HG02678 (cell line): Measurements from ENCODE around the gene S100P.
"Not testable (repeated sequence)": the region's sequence is repeated elsewhere in the genome, so short reads cannot be mapped to it uniquely, and the experiment has no call there.

Source experiments
- ATAC-seq: cut with Tn5 transposase; IDR thresholded peaks from one replicate; pipeline ENCODE4 v1.9.1; 2021; ENCODE audit warnings: mild to moderate bottlenecking, moderate library complexity; ENCODE audit not compliant: unreplicated experiment

The S100P gene

DNA sequence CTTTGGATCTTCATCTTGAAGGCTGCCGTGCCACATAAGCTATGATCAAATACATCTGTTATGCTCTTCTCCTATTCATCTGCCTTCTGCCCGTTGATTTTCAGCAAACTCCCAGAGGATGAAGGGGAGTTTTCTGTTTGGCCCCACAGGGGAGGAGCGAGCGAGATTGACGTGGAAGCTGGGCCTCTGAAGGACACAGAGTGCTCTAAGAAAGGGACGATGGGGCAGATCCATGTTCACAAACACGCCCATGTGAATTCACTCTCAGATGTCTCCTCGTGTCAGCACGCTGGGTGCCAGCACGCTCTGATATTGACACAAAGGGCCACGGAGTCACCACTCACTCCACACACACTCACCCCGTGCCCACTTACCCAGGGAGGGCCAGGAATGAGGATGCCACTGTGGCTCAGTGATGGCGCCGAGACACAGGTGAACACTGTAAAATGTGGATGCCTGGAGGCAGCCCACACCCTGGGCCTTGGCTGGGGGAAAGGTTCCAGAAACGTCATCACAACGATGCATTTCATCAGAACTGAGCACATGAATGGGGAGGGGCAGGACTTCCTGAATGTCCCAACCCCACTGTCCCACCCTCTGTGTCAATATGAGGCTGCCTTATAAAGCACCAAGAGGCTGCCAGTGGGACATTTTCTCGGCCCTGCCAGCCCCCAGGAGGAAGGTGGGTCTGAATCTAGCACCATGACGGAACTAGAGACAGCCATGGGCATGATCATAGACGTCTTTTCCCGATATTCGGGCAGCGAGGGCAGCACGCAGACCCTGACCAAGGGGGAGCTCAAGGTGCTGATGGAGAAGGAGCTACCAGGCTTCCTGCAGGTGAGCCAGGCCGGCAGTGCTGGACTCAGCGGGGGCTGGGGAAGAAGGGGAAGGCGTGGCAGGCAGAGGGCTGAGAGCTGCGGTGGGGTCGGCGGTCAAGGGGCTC lies at the start of gene S100P:
S100P (plus strand) TSS at position 648 of the 946 bp plus-strand sequence; CDS start at position 703, 55 bp downstream.
- ATAC-seq: no peak

DNA sequence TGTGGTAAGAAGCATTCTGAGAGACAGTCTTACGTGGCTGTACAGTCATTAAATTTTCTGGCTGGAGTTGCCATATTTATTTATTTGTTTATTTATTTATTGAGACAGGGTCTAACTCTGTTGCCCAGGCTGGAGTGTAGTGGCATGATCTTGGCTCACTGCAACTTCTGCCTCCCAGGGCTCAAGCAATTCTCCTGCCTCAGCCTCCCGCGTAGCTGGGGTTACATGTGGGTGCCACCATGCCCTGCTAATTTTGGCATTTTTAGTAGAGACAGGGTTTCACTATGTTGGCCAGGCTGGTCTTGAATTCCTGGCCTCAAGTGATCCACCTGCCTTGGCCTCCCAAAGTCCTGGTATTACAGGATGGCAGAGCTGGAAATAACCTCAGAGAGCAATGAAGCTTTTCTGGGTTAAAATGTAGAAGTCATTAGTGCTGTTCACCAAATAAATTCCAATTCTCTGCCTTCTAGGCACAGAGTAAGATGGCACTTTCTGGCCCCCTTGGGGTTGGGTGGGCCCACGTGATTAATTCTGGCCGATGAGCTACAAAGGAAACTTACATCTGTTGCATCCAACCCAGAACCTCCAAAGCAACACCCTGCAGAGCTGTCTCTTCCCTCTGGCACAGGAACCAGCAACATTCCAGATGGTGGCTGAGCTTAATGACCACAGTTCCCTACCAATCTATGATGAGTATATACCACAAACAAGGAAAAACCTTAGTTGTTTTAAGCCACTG lies 48.7 kb upstream of the S100P start:
- no peak for ATAC-seq

DNA sequence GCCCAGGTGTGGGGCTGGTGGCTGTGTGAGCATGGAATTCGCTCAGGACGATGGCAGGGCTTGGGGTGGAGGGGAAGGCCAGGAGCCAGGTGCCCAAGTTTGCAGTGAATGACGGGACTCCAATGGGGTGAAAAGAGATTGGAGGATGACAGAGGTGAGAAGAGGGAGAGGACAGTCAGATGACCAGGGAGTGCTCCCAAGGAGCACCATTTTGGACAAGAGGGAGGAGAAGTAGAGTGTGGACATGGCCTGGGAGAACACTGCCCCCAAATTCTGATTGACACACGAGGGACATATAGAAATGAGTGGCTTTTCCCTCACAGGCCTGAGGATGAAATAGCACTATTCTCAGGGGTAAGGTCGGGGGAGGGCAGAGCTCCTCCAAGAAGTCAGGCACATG lies 46.5 kb upstream of the S100P start:
- no peak for ATAC-seq

DNA sequence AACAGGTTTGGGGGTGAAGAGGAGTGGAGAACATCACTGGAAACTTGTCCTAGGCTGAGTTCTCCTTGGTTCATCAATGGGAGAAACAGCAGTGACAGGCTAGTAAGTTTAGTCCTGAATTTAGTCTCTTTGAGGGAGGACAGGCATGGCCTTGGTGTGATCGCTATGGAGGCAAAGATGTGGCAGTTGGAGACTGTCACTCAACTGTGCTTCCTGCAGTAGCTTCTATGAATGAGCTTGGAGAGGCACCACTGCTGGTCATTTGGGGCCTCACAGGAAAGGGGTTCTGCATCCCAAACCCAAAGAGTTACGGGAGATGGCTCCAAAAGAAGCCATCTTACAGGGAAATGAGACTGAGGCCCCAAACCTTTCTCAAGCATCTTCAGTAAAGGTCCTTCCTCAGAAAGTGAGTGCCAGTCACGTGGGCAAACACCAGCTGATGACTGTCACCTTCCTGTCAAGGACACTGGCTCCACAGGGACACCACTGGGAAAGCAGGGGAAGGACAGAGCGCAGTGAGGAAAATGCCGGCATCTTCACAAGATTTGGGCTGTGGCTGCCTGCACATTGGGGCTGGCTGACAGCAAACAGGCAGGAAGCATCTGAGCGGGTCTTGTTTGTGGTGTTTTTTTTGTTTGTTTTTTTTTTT lies 46.0 kb upstream of the S100P start:
- ATAC-seq: no peak

DNA sequence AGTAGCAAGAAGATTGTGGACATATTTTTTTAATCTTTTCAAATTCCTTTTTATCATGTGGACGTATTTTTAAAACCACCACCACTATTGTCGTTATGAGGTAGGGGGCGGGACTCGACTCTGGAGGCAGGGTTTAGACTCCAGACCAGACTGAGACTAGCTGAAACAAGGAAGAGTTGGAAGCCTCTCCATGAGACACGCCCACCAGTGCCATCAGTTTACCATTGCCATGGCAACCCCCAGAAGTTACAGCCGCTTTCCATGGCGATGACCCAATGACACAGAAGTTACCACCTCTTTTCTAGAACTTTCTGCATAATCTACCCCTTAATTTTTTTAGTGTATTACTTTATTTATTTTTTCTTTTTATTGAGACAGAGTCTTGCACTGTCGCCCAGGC lies 44.5 kb upstream of the S100P start:
- ATAC-seq: no peak

DNA sequence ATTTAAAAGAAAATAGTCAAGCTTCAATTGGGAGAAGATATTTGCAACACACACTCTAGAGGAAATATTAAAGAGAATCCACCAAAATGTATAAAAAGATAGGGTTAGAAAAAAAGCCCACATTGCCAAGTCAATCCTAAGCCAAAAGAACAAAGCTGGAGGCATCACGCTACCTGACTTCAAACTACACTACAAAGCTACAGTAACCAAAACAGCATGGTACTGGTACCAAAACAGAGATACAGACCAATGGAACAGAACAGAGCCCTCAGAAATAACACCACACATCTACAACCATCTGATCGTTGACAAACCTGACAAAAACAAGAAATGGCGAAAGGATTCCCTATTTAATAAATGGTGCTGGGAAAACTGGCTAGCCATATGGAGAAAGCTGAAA lies 39.5 kb upstream of the S100P start:
- ATAC-seq: not testable (repeated sequence)

DNA sequence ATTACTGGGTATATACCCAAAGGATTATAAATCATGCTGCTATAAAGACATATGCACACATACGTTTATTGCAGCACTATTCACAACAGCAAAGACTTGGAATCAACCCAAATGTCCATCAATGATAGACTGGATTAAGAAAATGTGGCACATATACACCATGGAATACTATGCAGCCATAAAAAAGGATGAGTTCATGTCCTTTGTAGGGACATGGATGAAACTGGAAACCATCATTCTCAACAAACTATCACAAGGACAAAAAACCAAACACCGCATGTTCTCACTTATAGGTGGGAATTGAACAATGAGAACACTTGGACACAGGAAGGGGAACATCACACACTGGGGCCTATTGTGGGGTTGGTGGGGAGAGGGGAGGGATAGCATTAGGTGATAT lies 38.4 kb upstream of the S100P start:
- not testable (repeated sequence) for ATAC-seq

DNA sequence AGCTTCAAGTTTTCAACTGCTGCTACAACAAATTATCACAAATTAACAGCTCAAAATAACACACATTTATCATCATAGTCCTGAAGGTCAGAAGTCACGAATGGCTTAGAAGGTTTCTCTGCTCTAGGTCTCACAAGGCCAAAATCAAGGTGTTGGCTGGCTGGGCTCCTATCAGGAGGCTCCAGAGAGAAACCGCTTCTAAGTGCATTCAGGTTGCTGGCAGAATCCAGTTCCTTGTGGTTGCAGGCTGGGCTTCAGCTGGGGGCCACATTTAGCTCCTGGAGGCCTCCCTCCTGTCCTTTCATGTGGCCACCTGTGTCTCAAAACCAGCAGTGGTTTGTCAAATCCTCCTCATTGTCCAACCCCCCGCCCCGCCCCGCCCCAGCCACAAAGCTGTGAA lies 37.8 kb upstream of the S100P start:
- no peak for ATAC-seq

DNA sequence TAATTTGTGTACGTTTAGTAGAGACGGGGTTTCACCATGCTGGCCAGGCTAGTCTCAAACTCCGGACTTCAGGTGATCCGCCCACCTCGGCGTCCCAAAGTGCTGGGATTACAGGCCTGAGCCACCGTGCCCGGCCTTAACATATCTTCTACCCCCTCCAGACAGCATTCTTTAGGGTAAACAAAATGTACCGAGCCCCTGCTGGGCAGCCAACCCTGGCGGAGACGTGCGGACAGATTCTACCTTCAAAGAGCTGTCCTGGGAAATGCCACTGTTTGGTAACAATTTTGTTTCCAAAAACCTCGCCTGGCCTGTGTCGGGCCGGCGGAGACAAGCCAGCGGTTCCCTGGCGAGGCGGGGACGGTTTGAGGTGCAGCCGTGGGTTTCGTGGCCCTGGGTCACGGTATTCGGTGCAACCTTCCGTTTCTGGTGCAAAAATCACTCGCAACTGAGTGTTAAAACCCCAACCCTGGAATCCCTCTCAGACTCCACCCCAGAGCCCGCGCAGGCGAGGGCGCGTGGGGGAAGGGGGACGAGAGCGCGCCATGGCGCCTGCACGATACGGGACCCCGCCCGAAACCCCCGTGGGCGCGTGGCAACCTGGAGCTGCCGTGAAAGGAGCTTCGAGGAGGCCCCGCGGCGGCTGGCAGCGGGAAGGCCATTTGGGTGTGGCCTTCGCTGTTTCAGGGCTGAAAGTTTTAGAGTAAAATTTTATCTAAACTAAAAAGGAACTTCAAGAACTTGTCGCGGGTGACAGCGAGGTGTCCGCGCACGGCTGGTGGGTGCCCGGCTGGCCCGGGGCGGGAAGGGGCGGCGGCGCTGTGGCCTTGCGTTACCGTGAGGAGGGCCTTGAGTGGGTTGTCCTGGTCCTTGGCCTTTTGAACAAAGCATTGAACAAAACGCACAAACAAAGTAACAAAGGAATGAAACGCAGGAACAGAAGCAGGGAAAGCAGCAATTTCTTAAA lies 36.2 kb upstream of the S100P start:
- no peak for ATAC-seq

DNA sequence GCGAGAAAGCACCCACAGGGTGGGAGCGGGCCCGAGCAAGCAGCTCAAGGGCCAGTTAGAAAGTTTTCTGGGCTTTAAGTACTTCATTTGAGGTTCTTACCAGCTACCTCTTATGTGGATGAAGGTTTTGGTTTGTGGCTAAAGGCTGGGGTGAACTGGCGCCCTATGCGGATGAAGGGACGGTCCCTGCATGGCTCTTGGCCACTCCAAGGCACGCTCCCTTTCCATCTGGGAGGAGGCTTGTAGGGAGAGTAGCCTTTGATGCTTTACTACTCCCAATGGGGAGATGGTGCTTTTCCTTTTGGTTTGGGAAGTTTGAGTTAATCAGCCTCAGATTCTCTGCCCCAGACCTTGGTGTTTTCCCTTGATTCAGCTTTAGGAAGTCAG lies 35.5 kb upstream of the S100P start:
- no peak for ATAC-seq

DNA sequence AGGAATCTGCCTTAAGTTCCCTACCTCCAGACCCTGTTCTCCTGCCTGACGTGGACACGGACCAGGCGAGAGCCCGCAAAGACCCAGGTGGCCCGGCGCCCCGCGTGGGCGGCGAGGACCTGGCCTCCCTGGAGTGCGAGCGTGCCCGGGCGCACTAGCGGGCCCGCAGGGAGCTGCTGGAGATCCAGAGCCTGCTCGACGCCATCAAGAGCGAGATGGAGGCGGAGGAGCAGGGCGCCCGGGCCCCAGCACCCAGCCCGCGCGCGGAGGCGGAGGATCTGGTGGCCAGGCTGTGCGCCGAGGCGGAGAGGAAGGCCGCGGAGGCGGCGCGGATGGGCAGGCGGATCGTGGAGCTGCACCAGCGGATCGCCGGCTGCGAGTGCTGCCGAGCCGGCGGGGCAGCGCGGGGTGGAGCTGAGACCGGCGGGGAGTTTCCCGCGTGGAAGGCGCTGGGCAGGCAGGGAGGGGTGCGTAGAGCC lies 35.0 kb upstream of the S100P start:
- no peak for ATAC-seq

DNA sequence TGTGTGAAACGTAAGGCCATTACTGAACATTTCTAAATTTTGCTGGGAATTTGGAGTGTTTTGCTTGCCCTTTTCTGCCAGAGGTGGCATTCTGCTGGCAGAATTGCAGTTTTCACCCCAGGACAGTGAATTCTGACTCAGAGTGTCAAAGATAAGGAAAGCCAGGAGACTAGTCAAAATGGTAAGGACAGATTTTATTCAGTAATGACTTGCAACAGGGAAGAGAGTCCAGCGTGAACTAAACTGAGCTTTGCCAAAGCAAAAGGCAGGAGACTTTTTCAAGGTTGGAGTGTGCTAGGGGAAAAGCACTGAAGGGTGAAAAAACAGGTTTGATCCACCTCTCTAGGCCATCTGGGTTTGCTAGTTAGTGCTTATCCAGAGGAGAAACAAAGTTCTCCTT lies 33.8 kb upstream of the S100P start:
- no peak for ATAC-seq

DNA sequence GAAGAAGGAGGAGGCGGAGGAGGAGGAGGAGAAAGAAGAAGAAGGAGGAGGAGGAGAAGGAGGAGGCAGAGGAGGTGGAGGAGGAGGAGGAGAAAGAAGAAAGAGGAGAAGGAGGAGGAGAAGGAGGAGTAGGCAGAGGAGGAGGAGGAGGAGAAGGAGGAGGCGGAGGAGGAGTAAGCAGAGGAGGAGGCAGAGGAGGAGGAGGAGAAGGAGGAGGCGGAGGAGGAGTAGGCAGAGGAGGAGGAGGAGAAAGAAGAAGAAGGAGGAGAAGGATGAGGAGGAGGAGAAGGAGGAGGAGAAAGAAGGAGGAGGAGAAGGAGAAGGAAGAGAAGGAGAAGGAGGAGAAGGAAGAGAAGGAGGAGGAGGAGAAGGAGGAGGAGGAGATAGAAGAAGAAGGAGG lies 33.2 kb upstream of the S100P start:
- no peak for ATAC-seq

DNA sequence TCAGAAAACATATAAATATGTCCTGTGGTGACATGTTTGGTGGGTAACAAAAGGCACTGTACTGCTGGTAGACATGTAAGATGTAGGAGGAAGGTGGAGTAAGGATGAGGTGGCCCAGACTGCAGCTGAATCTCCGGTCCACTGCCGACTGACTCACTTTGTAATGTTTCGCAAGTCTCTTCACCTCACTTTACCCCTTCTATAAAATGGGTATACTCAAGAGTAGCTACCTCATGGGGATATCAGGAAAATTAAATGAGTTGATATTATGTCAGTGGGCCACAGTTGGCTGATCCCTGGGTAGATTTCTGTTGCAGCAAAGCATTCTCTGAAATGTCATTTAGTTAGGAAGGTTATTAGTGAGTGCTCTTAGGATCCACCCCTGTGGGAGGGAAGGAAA lies 31.1 kb upstream of the S100P start:
- no peak for ATAC-seq

DNA sequence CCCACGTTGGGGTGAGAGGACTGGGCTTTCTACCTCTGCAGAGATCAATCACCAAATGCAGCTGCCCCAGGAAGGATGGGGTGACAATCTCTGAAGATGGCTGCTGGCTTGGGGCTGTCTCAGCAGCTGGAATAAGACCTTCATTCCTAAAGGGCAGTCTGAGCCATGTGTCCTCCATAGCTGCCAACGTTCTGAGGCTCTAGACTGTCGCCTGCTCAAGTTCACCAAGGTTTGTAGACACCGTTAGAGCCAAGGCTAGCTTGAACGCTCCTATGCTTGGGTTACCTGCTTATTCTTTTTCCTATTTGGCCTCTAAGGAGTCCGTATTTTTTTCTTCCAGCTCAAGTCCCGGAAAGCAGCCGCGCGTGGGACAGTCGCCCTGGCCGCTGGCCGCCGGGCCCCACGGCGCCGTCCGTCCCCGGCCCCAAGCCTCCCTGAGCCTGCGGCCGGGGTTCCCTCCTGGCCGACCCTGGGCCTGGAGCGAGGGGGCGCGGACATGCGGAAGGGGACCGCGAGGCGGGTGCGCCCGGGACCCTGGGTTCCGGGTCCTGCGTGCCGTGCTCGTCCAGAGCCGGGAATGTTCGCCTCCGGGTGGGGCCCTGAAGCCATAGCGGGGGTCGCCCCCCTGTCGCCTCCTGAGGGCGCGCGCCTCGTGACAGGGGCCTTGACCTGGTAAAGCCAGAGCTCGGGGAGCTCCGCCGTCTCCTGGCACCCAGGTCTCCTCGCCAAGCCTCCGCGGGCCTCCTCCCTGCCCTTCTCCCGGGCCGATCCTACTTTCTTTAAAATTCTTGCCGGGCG lies 29.9 kb upstream of the S100P start:
- no peak for ATAC-seq

DNA sequence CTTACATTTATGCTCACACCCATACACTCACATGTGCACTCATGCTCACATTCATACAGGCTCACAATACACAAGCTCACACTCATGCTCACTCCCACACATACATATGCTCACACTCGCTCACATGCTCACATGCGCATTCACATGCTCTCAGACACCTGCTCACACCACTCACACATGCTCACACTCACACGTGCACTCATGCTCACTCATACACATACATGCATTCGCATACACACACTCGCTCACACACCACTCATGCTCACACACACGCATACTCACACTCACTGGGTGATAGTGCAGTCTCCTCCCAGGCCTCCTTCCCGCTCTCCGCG lies 28.4 kb upstream of the S100P start:
- ATAC-seq: no peak

DNA sequence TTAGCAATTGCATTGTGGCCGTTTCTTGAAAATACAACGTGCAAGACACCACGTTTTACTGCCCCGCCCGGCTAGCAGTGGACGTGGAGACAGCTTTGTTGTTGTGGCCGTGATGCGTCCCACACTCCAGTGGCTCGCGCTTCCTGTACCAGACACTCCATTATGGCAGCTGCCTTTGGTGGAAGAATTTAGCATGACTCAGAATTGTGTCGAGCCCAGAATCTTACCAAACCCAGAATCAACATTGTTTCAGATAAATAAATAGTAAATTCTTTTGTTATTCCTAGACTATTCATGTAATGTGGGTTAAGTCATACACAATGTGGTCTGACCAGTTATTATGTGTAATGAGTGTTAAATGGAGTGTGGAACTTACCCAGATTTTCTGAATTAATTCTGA lies 25.3 kb upstream of the S100P start:
- ATAC-seq: no peak

DNA sequence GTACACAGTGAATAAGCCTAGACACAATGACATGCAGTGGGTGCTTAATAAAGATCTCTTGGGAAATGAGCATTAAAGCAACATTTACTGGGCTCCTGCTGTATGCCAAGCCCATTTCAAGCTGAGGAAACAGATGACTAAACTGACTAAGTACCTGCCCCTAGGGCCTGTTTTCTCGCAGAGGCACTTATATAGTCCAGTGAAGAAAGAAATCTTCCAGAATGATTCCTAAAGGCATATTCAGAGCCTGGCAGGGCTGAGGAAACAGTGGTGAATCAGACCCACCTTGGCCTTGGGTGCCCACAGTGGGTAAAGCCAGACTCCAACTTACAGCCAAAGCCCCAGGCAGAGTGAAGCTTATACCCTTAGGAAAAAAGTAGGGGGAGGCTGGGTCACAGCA lies 22.0 kb upstream of the S100P start:
- ATAC-seq: no peak

DNA sequence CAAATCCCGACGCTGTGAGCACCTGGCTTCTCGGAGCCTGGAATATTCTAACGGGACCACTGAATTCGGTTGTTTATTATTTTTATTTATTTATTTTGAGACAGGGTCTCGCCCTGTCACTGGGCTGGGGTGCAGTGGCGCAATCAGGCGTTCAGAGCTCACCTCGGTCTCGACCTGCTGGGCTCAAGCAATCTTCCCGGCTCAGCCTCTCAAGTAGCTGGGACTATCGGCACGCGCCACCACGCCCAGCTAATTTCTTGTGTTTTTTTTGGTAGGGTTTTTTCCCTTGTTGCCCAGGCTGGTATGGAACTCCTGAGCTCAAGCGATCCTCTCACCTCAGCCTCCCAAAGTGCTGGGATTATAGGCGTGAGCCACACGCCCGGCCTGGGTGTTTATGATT lies 21.5 kb upstream of the S100P start:
- no peak for ATAC-seq
